HG03159 (cell line): ENCODE measurements around the gene SPANXA1.
"Not testable (repeated sequence)": the region's sequence is repeated elsewhere in the genome, so short reads cannot be mapped to it uniquely, and the experiment has no call there.

ENCODE experiments used
- ATAC-seq: cut with Tn5 transposase; IDR thresholded peaks from one replicate; pipeline ENCODE4 v1.9.1; 2021; ENCODE audit warnings: mild to moderate bottlenecking, moderate library complexity; ENCODE audit not compliant: unreplicated experiment

Gene SPANXA1

GRCh38 chrX:141584638-141585037 lies at the start of gene SPANXA1:
SPANXA1 (minus strand) TSS chrX:141584738; CDS start chrX:141584678, 60 bp downstream.
- not testable (repeated sequence) for ATAC-seq

- ATAC-seq: no peak
Observed at GRCh38 chrX:141632124-141632523, 47.6 kb upstream of the SPANXA1 start.

- no peak for ATAC-seq
Observed at GRCh38 chrX:141619336-141619735, 34.8 kb upstream of the SPANXA1 start.

- no peak for ATAC-seq
Observed at GRCh38 chrX:141609111-141609510, 24.6 kb upstream of the SPANXA1 start.

GRCh38 chrX:141589408-141589807 lies 4.9 kb upstream of the SPANXA1 start, which contains the start of gene SPANXA2:
SPANXA2 (plus strand) TSS chrX:141589708; CDS start chrX:141589768, 60 bp downstream.
- not testable (repeated sequence) for ATAC-seq

- not testable (repeated sequence) for ATAC-seq
Observed at GRCh38 chrX:141542551-141542950, 42.0 kb downstream of the SPANXA1 start.
